ENCODE measurements around the gene KL.

Gene KL

GRCh38 chr13:32977321-32977720 is 38.9 kb upstream of the KL start:
- TF ChIP-seq FOXM1 (IDR thresholded peaks at IDR 0.05; ENCODE audit: borderline replicate concordance, low read depth) (no peak), EP300 (IDR thresholded peaks at IDR 0.05; ENCODE audit: borderline replicate concordance) (no peak), NFIC (IDR thresholded peaks at IDR 0.05) (no peak), TEAD4 (IDR thresholded peaks at IDR 0.05) (no peak)

DNA sequence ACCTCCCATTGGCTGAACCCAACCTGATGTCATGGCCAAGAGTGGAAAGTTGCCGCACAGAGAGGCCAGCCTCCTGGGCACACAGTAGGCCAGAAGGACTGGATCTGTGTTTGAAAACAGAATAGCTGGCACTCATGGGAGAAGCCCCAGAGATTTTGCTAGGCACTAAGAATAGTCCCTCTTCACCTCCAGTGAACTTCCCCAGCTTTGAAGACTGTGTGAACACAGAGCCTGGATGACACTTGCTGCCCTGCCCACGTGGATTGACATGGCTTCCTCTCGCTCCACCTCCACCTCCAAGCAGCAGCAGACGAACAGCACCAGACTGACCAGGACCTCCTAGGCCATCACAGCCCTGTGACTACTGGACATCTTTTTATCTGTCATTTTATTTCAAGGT is 37.9 kb upstream of the KL start:
- no peak for TF ChIP-seq CEBPB (IDR thresholded peaks at IDR 0.05)
- no peak for TF ChIP-seq TCF12 (IDR thresholded peaks at IDR 0.05; ENCODE audit: low read depth)
- TF ChIP-seq CREB1 (IDR thresholded peaks at IDR 0.05; ENCODE audit: low read depth) = no peak
- TF ChIP-seq, protein P1, sequence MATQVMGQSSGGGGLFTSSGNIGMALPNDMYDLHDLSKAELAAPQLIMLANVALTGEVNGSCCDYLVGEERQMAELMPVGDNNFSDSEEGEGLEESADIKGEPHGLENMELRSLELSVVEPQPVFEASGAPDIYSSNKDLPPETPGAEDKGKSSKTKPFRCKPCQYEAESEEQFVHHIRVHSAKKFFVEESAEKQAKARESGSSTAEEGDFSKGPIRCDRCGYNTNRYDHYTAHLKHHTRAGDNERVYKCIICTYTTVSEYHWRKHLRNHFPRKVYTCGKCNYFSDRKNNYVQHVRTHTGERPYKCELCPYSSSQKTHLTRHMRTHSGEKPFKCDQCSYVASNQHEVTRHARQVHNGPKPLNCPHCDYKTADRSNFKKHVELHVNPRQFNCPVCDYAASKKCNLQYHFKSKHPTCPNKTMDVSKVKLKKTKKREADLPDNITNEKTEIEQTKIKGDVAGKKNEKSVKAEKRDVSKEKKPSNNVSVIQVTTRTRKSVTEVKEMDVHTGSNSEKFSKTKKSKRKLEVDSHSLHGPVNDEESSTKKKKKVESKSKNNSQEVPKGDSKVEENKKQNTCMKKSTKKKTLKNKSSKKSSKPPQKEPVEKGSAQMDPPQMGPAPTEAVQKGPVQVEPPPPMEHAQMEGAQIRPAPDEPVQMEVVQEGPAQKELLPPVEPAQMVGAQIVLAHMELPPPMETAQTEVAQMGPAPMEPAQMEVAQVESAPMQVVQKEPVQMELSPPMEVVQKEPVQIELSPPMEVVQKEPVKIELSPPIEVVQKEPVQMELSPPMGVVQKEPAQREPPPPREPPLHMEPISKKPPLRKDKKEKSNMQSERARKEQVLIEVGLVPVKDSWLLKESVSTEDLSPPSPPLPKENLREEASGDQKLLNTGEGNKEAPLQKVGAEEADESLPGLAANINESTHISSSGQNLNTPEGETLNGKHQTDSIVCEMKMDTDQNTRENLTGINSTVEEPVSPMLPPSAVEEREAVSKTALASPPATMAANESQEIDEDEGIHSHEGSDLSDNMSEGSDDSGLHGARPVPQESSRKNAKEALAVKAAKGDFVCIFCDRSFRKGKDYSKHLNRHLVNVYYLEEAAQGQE (IDR thresholded peaks at IDR 0.05; ENCODE audit: low read depth) = no peak
- TF ChIP-seq EP300 (IDR thresholded peaks at IDR 0.05; ENCODE audit: borderline replicate concordance) = no peak
- TF ChIP-seq RAD21 (IDR thresholded peaks at IDR 0.05; ENCODE audit: low read depth) = no peak
- no peak for TF ChIP-seq FOXM1 (IDR thresholded peaks at IDR 0.05; ENCODE audit: borderline replicate concordance, low read depth)
- no peak for TF ChIP-seq EGR1 (IDR thresholded peaks at IDR 0.05)
- TF ChIP-seq MAX (IDR thresholded peaks at IDR 0.05) = no peak
- TF ChIP-seq USF1 (IDR thresholded peaks at IDR 0.05) = no peak
- no peak for TF ChIP-seq YY1 (IDR thresholded peaks at IDR 0.05; ENCODE audit: low read depth)
- TF ChIP-seq ZBTB7A (IDR thresholded peaks at IDR 0.05; ENCODE audit: low read depth) = no peak
- TF ChIP-seq TAF1 (IDR thresholded peaks at IDR 0.05; ENCODE audit: low read depth) = no peak
- TF ChIP-seq NFIC (IDR thresholded peaks at IDR 0.05) = no peak

DNA sequence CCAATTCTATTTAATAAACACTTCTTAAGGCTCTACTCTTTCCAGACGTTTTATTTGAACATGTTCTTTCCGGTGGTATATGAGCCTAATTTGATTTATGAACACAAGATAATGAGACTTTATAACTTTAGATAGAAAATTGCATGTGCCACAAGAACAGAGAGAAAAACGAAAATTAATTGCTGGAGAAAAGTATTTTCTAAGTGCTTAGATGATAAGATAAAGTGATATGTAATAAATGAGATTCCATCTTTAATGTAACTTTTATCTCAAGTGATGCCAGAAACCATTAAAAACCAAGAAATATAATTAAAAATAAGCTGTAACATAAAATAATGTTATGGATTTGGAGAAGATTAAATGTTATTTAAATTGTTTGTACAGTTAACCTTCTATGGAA is 33.2 kb upstream of the KL start:
- TF ChIP-seq TAF1 (IDR thresholded peaks at IDR 0.05; ENCODE audit: low read depth) = no peak
- TF ChIP-seq RAD21 (IDR thresholded peaks at IDR 0.05; ENCODE audit: low read depth) = no peak
- no peak for TF ChIP-seq EGR1 (IDR thresholded peaks at IDR 0.05)
- no peak for TF ChIP-seq NFIC (IDR thresholded peaks at IDR 0.05)
- TF ChIP-seq EP300 (IDR thresholded peaks at IDR 0.05; ENCODE audit: borderline replicate concordance) = no peak
- TF ChIP-seq FOXM1 (IDR thresholded peaks at IDR 0.05; ENCODE audit: borderline replicate concordance, low read depth) = no peak

DNA sequence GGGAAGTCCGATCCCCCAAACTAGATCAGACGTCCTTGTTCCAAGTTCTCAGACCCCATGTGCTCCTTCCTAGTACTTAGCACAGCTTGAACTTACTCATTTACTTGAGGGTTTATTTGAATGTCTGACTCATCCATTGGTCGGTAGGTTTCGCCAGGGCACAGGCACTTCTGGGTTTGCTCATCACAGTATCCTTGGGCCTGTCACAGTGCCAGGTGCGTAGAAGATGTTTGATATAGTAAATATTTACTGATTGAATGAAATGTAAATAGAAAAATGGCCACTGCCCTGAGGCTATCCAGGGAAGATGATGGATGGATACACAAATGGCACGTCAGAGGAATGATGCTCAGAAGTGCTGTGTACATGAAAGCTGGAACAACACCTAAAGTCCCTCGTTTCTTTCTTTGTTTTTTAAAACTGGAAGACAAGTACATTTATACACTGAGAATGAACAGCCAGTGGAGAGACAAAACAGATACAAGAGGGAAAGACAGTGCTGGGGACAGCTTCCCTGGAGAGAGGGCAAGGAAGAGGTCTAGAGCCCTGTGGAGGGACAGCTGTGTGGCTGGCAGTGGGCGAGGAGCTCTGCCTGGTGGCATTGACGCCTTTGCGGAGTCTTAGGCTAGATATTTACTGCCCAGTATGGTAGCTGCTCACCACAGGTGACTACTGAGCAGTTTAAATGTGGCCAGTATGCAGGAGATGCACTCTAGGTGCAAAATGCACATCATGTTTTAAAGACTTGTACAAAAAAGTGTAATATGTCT is 31.2 kb upstream of the KL start:
- TF ChIP-seq MAX (IDR thresholded peaks at IDR 0.05) (no peak), NFIC (IDR thresholded peaks at IDR 0.05) (no peak), RAD21 (IDR thresholded peaks at IDR 0.05; ENCODE audit: low read depth) (no peak)

- TF ChIP-seq EGR1 (IDR thresholded peaks at IDR 0.05) = no peak
- TF ChIP-seq NFIC (IDR thresholded peaks at IDR 0.05) = no peak
- TF ChIP-seq TCF12 (IDR thresholded peaks at IDR 0.05; ENCODE audit: low read depth) = no peak
- TF ChIP-seq USF1 (IDR thresholded peaks at IDR 0.05) = no peak
- TF ChIP-seq CREB1 (IDR thresholded peaks at IDR 0.05; ENCODE audit: low read depth) = no peak
- TF ChIP-seq FOXM1 (IDR thresholded peaks at IDR 0.05; ENCODE audit: borderline replicate concordance, low read depth) = no peak
- TF ChIP-seq RAD21 (IDR thresholded peaks at IDR 0.05; ENCODE audit: low read depth) = no peak
- no peak for TF ChIP-seq EP300 (IDR thresholded peaks at IDR 0.05; ENCODE audit: borderline replicate concordance)
- no peak for TF ChIP-seq MAX (IDR thresholded peaks at IDR 0.05)
- TF ChIP-seq TAF1 (IDR thresholded peaks at IDR 0.05; ENCODE audit: low read depth) = no peak
Observed at GRCh38 chr13:32986552-32986951, 29.7 kb upstream of the KL start.

DNA sequence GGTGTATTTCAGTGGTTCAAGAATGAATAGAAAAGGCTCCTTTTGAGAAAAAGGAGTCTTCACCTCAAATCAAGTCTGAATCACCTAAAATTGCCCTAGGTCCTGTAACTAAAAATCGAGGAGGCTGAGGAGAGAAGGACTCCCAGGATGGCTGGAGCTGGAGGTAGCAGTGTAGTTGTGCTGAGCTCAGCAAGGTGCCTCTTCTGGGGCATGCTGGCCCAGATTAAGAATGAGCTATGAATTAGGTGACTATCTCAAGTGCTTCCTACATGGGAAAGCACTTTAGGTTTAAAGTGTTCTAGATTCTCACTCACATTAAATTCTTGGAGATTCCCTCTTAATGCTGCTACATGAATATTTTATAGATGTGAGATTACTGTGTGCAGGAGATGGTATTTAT is 28.8 kb upstream of the KL start:
- TF ChIP-seq TAF1 (IDR thresholded peaks at IDR 0.05; ENCODE audit: low read depth) = no peak
- TF ChIP-seq NFIC (IDR thresholded peaks at IDR 0.05) = no peak
- TF ChIP-seq MAX (IDR thresholded peaks at IDR 0.05) = no peak
- TF ChIP-seq CREB1 (IDR thresholded peaks at IDR 0.05; ENCODE audit: low read depth) = no peak
- TF ChIP-seq TCF12 (IDR thresholded peaks at IDR 0.05; ENCODE audit: low read depth) = no peak
- TF ChIP-seq, protein P1 (IDR thresholded peaks at IDR 0.05; ENCODE audit: low read depth) = no peak
- no peak for TF ChIP-seq USF1 (IDR thresholded peaks at IDR 0.05)
- no peak for TF ChIP-seq RAD21 (IDR thresholded peaks at IDR 0.05; ENCODE audit: low read depth)
- TF ChIP-seq CEBPB (IDR thresholded peaks at IDR 0.05) = no peak
- no peak for TF ChIP-seq ZBTB7A (IDR thresholded peaks at IDR 0.05; ENCODE audit: low read depth)

All from Ishikawa (cell line).